ENCODE measurements around the gene OSBPL10. TPM values are rescaled to one million over a fixed set of nuclear protein-coding genes. Genes with fewer than 3 reads are reported as not detected.

Gene OSBPL10
- total RNA-seq, 1 experiment from 2014 or later, result 3.7 TPM

DNA sequence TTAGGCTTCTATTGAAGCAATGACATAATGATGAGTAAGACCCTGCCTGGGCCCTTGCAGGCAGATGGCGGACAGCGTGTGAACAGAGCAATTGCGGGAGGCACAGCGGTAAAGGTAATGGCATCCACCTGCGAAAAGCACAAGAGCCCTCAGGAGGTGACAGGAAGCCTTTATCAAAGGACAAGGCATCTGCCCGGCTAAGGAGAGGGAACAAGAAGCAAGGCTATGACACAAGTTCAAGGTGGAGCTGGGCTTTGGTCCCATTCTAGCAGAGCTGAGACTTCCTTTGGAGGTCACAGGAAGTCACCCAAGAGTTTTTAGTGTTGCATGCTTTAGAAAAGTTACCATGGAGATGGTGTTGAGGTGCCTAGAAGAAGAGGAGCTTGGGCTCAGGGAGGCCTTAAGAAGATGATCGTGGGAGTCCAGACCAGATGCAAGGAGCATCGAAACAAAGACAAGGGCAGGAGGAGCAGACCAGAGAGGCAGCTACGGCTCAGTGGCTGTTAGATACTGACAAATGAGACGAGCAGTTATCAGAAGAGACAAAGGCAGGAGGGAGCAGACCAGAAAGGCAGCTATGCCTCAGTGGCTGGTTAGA, 34.5 kb downstream of the OSBPL10 start:
- no peak for DNase-seq
- Histone ChIP-seq H3K4me3 (no peak overlapping the region), H3K9me3 (no peaks in the 10 kb centered on the region), H3K36me3 (no peaks in the 10 kb centered on the region), H3K27me3 (no peaks in the 10 kb centered on the region)

DNA sequence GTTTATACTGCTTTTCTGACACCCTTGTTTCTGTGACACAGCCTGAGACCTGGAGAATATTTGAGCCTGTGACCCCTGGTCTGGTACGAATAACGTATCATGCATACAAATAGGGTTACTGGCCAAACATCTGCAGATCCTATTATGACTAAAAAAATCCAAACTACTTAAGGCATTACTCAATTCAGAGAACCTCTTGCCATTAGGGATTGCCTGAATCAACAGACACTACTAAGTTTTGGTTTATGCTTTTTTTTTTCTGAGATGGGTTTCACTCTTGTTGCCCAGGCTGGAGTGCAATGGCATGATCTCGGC, 35.4 kb downstream of the OSBPL10 start:
- Histone ChIP-seq H3K4me3 (no peak overlapping the region), H3K27me3 (no peaks in the 10 kb centered on the region), H3K9me3 (no peaks in the 10 kb centered on the region), H3K36me3 (no peaks in the 10 kb centered on the region)
- DNase-seq, result no peak

DNA sequence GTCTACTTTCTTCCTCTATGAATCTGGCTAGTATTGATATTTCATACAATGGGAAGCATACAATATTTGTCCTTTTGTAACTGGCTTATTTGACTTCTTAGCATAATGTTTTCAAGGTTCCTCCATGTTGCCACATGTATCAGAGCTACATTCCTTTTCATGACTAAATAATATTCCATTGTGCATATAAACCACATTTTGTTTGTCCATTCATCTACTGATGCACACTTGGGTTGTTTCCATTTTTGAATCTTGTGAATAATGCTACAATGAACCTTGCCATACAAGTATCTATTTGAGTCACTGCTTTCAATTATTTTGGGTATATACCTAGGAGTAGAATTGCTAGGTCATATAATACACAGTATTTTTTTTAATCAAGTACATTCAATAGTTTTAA, 38.0 kb downstream of the OSBPL10 start:
- no peaks in the 10 kb centered on the region for H3K36me3 ChIP-seq
- no peaks in the 10 kb centered on the region for H3K27me3 ChIP-seq
- no peak for DNase-seq
- H3K9me3 ChIP-seq, result no peaks in the 10 kb centered on the region
- H3K4me3 ChIP-seq, result no peak overlapping the region

DNA sequence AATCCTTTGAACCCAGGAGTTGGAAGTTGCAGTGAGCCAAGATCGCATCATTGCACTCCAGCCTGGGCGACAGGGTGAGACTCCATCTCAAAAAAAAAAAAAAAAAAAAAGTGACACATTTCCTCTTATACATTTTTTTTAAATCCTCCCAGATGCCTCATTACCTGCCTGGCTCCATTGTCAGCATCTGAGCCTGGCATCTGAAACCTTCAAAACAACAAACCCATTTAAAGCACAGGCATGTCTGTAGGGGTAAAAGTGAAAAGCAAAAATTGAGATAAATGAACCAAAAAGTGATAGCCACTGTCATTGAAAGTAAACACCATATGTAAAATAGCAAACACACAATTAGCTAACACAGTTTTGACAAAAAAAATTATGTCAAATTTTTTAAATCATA, 38.6 kb downstream of the OSBPL10 start:
- Histone ChIP-seq H3K9me3 (no peaks in the 10 kb centered on the region), H3K36me3 (no peaks in the 10 kb centered on the region), H3K4me3 (no peak overlapping the region), H3K27me3 (no peaks in the 10 kb centered on the region)
- DNase-seq, result no peak

DNA sequence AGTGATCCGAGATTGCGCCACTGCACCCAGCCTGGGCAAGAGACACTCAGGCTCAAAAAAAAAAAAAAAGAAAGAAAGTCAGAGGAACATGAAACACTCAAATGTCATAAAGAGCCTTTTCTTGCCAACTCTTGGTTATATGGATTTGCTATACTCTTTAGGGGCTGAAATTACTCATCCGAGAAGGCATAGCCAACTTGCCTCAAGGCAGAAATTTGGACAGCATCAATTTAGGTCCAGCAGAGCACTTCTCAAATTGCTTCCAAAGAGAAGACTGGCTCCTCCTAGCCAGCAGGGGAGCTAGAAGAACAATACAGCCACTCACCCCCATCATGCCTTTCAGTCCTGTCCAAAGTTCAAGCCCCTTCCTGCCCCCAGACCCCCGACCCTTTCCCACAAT, 43.8 kb downstream of the OSBPL10 start:
- Histone ChIP-seq H3K9me3 (no peaks in the 10 kb centered on the region), H3K4me3 (no peak overlapping the region), H3K36me3 (no peaks in the 10 kb centered on the region), H3K27me3 (no peaks in the 10 kb centered on the region)
- peak; percentile 60 for DNase-seq

DNA sequence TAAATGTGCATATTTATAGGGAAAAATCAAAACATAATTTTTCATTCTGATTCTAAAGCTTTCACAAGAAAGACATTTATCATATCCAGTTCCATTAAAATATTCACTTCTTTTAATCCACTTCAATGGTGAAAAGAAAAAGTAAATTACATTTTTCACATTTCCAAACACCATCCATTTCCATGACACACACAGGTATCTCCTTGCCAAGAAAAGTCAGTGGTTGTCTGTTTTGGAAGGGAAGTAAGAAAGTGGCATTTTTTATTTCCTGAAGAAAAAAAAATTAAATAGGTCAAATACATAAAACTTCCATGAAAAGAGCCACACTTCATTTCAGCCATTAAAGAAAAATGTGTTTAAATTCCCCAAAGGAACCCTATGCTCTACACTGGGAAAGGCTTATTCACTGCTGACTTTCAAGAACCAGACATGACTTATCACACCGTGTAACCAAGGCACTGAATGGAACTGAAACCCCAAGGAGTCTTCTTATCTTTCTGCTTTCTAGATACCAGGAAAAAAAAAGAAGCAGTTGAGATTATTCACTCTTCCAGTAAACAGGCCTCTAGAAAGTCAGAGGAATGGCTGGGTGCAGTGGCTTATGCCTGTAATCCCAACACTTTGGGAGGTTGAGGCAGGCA, 44.5 kb downstream of the OSBPL10 start:
- DNase-seq, result no peak
- H3K4me3 ChIP-seq, result no peak overlapping the region

DNA sequence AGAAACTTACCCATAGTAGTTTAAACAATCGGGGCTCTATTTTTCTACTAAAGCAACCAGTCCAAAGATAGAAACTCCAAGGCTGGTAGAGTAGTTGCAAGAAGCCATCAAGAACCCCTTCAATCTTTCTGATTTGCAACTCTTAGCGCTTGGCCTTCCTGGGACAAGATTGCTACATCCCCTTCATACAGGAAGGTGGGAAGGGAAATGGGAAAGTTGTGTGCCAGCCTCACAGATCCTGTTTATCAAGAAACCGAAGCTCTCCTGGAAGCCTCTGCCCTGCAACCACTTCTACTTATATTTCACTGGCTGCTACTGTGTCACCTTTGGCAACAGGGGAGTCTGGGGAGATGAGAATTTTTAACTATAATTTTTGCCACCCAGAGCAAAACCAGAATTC, 46.2 kb downstream of the OSBPL10 start:
- DNase-seq, result no peak
- Histone ChIP-seq H3K9me3 (no peaks in the 10 kb centered on the region), H3K4me3 (no peak overlapping the region), H3K27me3 (no peaks in the 10 kb centered on the region), H3K36me3 (no peaks in the 10 kb centered on the region)

More for the DNA sequence above, 44.5 kb downstream of the OSBPL10 start:
- no peaks in the 10 kb centered on the region for H3K27me3 ChIP-seq
- no peaks in the 10 kb centered on the region for H3K9me3 ChIP-seq
- no peaks in the 10 kb centered on the region for H3K36me3 ChIP-seq

DNA sequence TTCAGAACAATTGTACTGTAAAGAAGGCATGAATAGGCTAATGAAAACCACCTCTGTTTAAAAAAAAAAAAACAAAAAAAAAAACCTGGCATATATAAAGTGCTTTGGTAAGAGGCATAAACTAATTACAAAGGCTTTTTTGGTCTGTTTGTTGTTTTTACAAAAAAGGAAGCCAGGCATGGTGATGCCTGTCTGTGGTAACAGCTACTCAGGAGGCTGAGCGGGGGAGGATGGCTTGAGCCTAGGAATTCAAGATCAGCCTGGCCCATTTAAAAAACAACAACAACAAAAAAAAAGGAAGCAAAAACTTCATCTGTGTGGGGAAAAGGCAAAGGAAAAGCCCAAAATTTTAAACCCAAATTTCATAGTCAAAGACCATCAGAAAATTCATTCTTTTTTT, 47.0 kb downstream of the OSBPL10 start:
- no peaks in the 10 kb centered on the region for H3K9me3 ChIP-seq
- DNase-seq, result peak; percentile 10
- H3K4me3 ChIP-seq, result no peak overlapping the region

DNA sequence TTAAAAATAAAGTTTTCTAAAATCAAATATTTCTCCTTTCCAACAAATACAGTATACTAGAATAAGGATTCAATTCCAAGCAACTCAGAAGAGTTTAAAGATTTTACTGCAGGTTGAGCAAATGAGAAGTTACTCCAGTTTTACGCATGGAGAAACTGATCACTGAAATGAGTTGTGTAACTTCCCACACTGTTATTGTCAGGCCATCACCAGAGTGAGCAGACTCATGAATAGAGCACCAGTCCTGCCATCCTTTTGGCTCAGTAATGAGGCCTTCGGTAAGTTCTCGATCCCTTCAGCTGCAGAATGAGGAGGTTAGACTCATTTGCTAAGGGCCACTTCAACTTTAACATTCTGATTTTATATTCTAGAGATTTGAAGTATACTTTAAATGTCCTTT, 48.1 kb downstream of the OSBPL10 start:
- Histone ChIP-seq H3K36me3 (no peaks in the 10 kb centered on the region), H3K27me3 (no peaks in the 10 kb centered on the region), H3K9me3 (no peaks in the 10 kb centered on the region), H3K4me3 (no peak overlapping the region)
- no peak for DNase-seq

More for the DNA sequence above, 47.0 kb downstream of the OSBPL10 start:
- no peaks in the 10 kb centered on the region for H3K36me3 ChIP-seq
- no peaks in the 10 kb centered on the region for H3K27me3 ChIP-seq

DNA sequence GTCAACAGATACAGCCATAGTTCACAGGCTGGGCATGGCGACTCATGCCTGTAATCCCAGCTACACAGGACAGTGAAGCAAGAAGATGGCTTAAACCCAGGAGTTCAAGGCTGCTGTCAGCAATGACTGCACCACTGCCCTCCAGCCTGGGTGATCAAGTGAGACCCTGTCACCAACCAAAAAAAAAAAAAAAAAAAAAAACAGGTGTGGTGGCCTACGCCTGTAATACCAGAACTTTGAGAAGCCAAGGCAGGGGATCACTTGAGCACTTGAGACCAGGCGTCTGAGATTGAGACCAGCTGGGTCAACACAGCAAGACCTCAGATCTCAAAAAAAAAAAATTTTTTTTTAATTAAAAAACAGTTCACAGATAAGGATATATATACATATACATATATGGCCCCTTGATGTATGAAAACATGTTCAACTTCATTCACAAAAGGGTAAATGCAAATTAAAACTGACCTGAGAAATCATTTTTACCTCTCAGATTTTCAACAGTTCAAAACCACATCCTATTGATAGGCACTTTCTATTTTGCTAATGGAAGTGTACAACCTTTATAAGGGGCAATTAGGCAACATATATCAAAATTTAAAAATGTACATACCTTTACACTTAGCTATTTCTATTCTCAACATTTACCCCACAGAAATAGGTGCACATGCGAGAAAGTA, 51.1 kb downstream of the OSBPL10 start:
- no peaks in the 10 kb centered on the region for H3K27me3 ChIP-seq
- no peak overlapping the region for H3K4me3 ChIP-seq
- H3K36me3 ChIP-seq, result no peaks in the 10 kb centered on the region
- H3K9me3 ChIP-seq, result no peaks in the 10 kb centered on the region
- peak; percentile 7 for DNase-seq

DNA sequence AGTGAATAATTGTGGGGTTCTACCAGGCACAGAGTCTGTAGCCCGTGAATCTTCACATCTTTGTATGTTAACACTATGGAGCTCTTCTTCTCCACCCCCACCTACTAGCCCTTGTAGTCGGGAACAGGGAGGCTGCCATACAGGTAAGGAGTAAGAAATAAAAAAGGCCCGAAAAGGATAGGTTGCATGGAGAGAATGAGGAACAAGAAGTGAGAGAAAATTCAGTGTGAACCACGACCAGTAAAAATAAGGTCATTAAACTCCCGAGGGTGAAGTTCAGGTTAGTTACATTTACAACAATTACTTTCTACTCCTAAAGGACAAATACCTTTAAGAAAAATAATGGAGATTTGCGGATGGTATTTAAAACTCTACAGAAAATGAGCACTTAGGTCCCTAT, 53.3 kb downstream of the OSBPL10 start:
- Histone ChIP-seq H3K36me3 (no peaks in the 10 kb centered on the region), H3K27me3 (no peaks in the 10 kb centered on the region), H3K9me3 (no peaks in the 10 kb centered on the region), H3K4me3 (no peak overlapping the region)
- DNase-seq, result no peak

DNA sequence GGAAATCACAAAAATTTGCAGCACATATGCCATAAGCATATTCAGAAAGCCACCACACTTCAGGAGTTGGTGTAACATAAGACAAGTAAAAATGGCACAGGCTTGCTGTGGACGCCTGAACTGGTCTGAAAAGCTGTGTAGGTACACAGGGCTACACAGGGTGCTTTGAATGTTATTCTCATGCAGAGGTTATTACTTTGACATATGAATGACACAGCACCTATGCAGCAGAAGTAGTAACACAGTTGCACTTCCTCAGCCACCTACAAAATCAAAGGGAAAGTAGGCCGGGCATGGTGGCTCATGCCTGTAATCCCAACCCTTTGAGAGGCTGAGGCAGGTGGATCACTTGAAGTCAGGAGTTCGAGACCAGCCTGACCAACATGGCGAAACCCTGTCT, 54.5 kb downstream of the OSBPL10 start:
- Histone ChIP-seq H3K36me3 (no peaks in the 10 kb centered on the region), H3K27me3 (no peaks in the 10 kb centered on the region), H3K9me3 (no peaks in the 10 kb centered on the region), H3K4me3 (no peak overlapping the region)
- DNase-seq, result no peak

DNA sequence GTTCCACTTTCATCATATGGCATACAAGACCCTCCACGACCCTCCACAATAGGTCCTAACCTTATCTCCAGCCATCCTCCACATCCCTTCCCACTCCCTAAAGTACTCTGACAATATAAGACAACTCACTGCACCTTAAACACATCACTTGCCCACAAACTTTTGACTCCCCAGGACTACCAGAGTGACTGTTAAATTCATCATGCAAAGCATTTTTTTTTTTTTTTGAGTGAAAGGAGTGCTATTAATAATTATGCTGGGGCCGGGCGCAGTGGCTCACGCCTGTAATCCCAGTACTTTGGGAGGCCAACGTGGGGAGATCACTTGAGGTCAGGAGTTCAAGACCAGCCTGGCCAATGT, 55.8 kb downstream of the OSBPL10 start:
- Histone ChIP-seq H3K27me3 (no peaks in the 10 kb centered on the region), H3K36me3 (no peaks in the 10 kb centered on the region), H3K4me3 (no peak overlapping the region), H3K9me3 (no peaks in the 10 kb centered on the region)
- no peak for DNase-seq

DNA sequence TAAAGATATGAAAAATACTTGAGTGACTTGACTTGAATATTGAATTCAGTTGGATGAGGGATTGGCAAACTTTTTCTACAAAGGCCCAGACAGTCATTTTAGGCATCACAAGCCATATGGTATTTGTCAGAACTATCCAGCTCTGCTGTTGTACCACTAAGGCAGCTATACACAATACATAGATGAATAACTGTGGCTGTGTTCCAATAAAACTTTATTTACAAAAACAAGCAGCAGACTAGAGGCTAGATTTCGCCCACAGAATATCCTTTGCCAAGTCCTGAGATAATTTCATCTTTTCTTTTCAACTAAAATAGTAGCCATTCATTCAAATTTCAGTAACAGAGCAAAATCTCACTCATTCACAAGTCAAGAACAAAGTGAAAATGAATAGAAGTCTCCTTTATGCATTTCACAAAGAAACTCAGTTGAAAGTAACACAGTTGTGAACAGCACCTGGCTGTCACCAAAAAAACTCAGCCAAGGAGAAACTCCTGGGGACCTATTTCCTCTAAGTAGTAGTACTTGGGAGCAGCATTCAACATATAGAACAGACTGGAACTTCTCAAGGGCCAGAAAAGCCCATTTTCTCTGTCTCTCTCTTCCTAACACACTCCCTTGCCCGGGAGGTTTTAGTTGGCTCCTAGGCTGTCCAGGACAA, 56.3 kb downstream of the OSBPL10 start:
- Histone ChIP-seq H3K36me3 (no peaks in the 10 kb centered on the region), H3K27me3 (no peaks in the 10 kb centered on the region), H3K4me3 (no peak overlapping the region), H3K9me3 (no peaks in the 10 kb centered on the region)
- no peak for DNase-seq

DNA sequence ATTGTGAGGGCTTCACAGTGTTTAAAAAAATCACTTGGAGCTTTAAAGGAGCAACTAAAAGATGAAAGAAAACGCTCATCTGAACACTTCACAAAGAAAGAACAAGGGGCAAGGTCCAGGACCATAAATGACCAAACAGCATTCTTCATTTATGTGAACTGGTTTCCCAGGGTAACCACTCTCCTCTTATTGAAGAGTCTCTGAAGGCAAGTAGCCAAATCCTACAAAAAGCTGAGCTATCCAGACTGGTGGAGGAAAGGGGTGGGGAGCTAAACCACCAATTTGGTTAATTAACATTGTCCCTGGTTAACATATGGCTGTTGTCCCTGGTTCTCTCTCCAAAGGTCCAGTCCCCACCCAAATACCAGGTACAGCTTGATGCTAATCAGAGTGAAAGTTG, 58.1 kb downstream of the OSBPL10 start:
- H3K9me3 ChIP-seq, result no peaks in the 10 kb centered on the region
- H3K27me3 ChIP-seq, result no peaks in the 10 kb centered on the region
- H3K36me3 ChIP-seq, result no peaks in the 10 kb centered on the region
- no peak overlapping the region for H3K4me3 ChIP-seq
- DNase-seq, result no peak

DNA sequence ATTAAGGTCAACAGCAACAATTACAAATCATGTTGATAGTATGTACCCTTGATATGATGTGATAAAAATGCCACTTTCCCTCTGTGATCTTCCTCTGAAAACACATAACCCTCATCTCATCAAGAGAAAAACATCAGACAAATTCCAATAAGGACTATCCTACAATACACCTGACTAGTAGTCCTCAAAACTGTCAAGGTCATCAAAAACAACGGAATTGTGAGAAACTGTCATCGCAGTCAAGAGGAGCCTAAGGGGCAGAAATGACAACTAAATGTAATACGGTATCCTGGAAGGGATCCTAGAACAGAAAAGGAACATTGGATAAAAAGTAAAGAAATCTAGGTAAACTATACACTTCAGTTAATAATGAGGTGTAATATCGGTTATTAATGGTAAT, 59.2 kb downstream of the OSBPL10 start:
- Histone ChIP-seq H3K36me3 (no peaks in the 10 kb centered on the region), H3K9me3 (no peaks in the 10 kb centered on the region), H3K27me3 (no peaks in the 10 kb centered on the region), H3K4me3 (no peak overlapping the region)
- no peak for DNase-seq

DNA sequence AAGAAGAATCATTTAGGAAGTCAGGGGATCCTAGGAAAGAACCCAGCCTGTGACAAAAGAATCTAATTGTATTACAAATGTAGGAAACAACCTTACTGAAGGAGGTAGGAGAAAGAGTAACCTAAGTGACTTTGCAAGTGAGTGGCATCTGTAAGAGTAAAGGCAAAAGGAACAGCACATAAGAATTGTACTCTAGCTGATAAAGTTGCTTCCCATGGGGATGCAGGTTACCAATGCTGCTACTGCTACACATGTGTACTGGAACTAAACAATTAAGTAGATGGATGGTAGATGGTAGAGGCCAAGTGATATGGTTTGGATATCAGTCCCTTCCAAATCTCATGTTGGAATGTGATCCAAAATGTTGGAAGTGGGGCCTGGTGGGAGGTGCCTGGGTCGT, 60.8 kb downstream of the OSBPL10 start:
- Histone ChIP-seq H3K4me3 (no peak overlapping the region), H3K9me3 (no peaks in the 10 kb centered on the region), H3K36me3 (no peaks in the 10 kb centered on the region), H3K27me3 (no peaks in the 10 kb centered on the region)
- no peak for DNase-seq

DNA sequence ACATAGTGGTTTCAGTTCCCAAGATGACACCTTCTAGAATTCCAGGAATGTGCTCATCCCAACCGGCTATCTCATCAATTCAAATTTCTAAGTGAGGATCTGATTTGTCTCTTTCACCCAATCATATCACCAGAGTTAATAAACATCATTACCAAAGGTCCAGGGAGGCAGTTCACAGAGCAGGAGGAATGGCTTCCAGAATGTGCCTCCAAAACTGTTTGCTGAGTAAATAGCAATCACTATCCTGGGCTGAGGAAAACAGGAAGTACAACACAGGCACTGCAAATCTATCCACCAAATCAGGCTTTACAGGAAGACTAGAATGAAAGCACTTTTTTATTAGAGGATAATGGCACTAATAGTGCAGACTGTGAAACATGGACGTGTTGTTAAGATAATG, 61.5 kb downstream of the OSBPL10 start:
- Histone ChIP-seq H3K27me3 (no peaks in the 10 kb centered on the region), H3K4me3 (no peak overlapping the region), H3K9me3 (no peaks in the 10 kb centered on the region), H3K36me3 (no peaks in the 10 kb centered on the region)
- DNase-seq, result no peak

Measured in MG63 (cell line).